Measurements from ENCODE around the gene LHFPL2. TPM values are rescaled to one million over a fixed set of nuclear protein-coding genes. Genes with fewer than 3 reads are reported as not detected.

The LHFPL2 gene
- total and polyA plus RNA-seq, 2 donors from 2014 or later, result 1.8 to 12.6 TPM

DNA sequence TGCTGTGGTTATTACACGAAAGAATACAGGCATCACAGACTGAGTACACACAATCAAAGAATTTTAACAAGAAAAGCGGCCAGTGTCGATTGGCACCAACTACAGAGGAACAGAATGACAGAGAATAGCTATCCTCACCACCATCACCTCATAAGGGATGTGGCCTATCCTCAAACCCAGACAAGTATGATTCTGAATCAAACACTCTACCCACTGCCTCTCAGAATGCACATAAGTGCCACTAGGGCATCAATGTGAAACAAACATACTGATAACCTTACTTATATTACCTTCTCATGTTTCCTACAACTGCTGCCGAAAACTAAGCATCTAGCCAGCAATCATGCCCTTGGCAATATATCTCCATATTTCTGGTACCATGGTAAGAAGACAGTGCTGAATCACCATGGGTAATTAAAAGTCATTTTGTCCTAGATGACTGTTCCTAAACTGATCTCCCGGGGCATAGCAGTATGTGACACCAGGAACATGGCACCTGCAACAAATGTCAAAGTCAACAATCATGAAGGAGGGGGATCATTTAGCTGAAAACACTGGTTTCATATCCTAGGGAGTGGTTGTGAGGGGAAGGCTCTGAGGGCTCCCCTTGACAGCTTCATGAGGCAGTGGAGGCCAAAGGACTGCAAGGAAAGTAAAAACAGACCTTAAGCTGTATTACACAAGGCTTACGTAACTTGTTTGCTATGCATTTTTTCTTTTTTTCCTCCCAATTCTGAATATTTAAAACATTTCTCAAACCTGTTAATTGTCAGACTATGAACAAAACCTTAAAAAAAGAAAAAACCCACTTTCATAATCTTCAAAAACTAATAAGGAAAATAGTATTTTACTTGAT, 88.3 kb downstream of the LHFPL2 start:
- TF ChIP-seq, protein P1, sequence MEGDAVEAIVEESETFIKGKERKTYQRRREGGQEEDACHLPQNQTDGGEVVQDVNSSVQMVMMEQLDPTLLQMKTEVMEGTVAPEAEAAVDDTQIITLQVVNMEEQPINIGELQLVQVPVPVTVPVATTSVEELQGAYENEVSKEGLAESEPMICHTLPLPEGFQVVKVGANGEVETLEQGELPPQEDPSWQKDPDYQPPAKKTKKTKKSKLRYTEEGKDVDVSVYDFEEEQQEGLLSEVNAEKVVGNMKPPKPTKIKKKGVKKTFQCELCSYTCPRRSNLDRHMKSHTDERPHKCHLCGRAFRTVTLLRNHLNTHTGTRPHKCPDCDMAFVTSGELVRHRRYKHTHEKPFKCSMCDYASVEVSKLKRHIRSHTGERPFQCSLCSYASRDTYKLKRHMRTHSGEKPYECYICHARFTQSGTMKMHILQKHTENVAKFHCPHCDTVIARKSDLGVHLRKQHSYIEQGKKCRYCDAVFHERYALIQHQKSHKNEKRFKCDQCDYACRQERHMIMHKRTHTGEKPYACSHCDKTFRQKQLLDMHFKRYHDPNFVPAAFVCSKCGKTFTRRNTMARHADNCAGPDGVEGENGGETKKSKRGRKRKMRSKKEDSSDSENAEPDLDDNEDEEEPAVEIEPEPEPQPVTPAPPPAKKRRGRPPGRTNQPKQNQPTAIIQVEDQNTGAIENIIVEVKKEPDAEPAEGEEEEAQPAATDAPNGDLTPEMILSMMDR (IDR thresholded peaks at IDR 0.05; ENCODE audit: borderline replicate concordance, extremely low read depth, insufficient read depth), result no peak
- Histone ChIP-seq H3K27ac (ENCODE audit: low read depth in 2 of 2, low read length in 2 of 2) (no peak overlapping the region), H3K9me3 (ENCODE audit: control insufficient read depth in 2 of 3, insufficient read depth in 1 of 3, low read length in 3 of 3) (peaks cover 0 to 4% (median 0%) of the 10 kb centered on the region in 3 donors), H3K4me3 (ENCODE audit: low read length in 3 of 3) (no peak overlapping the region), H3K36me3 (ENCODE audit: control insufficient read depth in 2 of 3, insufficient read depth in 3 of 3, low read length in 3 of 3) (no peaks in the 10 kb centered on the region), H3K4me1 (ENCODE audit: control insufficient read depth in 2 of 3, insufficient read depth in 2 of 3, low read depth in 1 of 3, low read length in 3 of 3) (no peaks in the 10 kb centered on the region), H3K9ac (ENCODE audit: low read length in 3 of 3) (no peak overlapping the region), H3K27me3 (ENCODE audit: control insufficient read depth, insufficient read depth, low read length) (no peaks in the 10 kb centered on the region)
- intact Hi-C loops (cut with DNase I), result no loop called here
- FAIRE-seq (no peak), DNase-seq (peak in 1 of 5 donors; percentile 2)

DNA sequence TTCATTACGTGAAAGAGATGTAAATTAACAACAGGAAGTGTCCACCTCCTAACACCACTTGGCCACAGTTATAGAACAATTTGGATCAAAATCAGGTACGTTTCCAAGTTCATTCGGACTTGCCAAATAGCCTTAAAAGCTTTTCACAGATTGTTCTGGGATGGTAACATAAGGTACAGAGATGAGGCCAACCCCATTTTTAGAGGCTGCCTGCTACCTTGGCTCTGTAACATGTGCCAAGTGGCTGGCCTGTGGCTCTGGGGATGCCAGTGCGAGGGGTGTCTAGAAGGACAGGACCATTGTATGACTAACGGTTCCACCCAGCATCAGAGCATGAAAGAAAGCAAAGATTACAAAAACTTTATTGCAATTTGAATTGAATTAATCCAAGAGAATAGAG, 91.0 kb downstream of the LHFPL2 start:
- FAIRE-seq (no peak), DNase-seq (peak in 1 of 5 donors; percentile 13)
- Histone ChIP-seq H3K9ac (ENCODE audit: low read length in 3 of 3) (no peak overlapping the region), H3K4me1 (ENCODE audit: control insufficient read depth in 2 of 3, insufficient read depth in 2 of 3, low read depth in 1 of 3, low read length in 3 of 3) (no peaks in the 10 kb centered on the region), H3K27me3 (ENCODE audit: control insufficient read depth, insufficient read depth, low read length) (no peaks in the 10 kb centered on the region), H3K4me3 (ENCODE audit: low read length in 3 of 3) (no peak overlapping the region), H3K27ac (ENCODE audit: low read depth in 2 of 2, low read length in 2 of 2) (no peak overlapping the region), H3K9me3 (ENCODE audit: control insufficient read depth in 2 of 3, insufficient read depth in 1 of 3, low read length in 3 of 3) (no peaks in the 10 kb centered on the region), H3K36me3 (ENCODE audit: control insufficient read depth in 2 of 3, insufficient read depth in 3 of 3, low read length in 3 of 3) (no peaks in the 10 kb centered on the region)
- TF ChIP-seq, protein P1 (IDR thresholded peaks at IDR 0.05; ENCODE audit: borderline replicate concordance, extremely low read depth, insufficient read depth), result no peak
- intact Hi-C loops (cut with DNase I), result no loop called here

DNA sequence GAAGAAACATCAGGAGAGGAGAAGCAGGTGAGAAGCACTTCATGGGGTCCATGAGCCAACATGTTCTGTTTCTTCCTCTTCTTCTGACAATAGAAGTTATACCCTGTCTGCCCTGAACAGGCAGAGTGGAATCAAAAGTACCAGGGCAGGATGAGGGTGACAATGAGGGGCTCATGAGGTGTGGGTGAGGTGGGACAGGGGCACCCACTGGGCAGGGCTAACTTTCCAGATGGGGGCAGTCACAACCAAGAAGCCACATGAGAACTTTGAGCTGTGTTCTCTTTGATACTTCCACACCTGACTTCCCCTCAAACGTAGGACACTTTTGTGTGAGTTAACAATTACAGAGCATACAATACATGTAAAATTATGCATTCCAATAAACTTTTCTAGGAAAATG, 92.7 kb downstream of the LHFPL2 start:
- Histone ChIP-seq H3K36me3 (ENCODE audit: control insufficient read depth in 2 of 3, insufficient read depth in 3 of 3, low read length in 3 of 3) (no peaks in the 10 kb centered on the region), H3K9me3 (ENCODE audit: control insufficient read depth in 2 of 3, insufficient read depth in 1 of 3, low read length in 3 of 3) (no peaks in the 10 kb centered on the region), H3K4me1 (ENCODE audit: control insufficient read depth in 2 of 3, insufficient read depth in 2 of 3, low read depth in 1 of 3, low read length in 3 of 3) (no peaks in the 10 kb centered on the region), H3K27ac (ENCODE audit: low read depth in 2 of 2, low read length in 2 of 2) (no peak overlapping the region), H3K9ac (ENCODE audit: low read length in 3 of 3) (no peak overlapping the region), H3K4me3 (ENCODE audit: low read length in 3 of 3) (no peak overlapping the region), H3K27me3 (ENCODE audit: control insufficient read depth, insufficient read depth, low read length) (no peaks in the 10 kb centered on the region)
- TF ChIP-seq, protein P1 (IDR thresholded peaks at IDR 0.05; ENCODE audit: borderline replicate concordance, extremely low read depth, insufficient read depth), result no peak
- no peak for FAIRE-seq
- intact Hi-C loops (cut with DNase I), result no loop called here
- DNase-seq, result peak in 1 of 5 donors; percentile 19

Measured in kidney (tissue), 14 donors.